Bronchial smooth muscle cell (primary cell): ENCODE results near the gene EFR3B. TPM values are rescaled to one million over a fixed set of nuclear protein-coding genes. Genes with fewer than 3 reads are reported as not detected.

Experiments used
- total RNA-seq: library from RNA; depleted of rRNA; stranded (reverse); fragments of >200 nt; gene quantifications from 2 replicates; pipeline ENCODE4 v1.2.1, GENCODE V29; 2014

EFR3B gene
- 0.26 and 0.47 TPM in 2 replicates for total RNA-seq

GRCh38 chr2:25041928-25042320, at the start of gene EFR3B:
EFR3B (plus strand) TSS chr2:25042076; CDS start chr2:25042313, 237 bp downstream.

GRCh38 chr2:25168256-25169072, 126.6 kb downstream of the EFR3B start, which contains the start of gene POMC:
POMC (minus strand) TSS chr2:25168580; CDS start chr2:25164772, 3,808 bp downstream.

Other genes starting within 250 kb of the EFR3B start
- gene PTRHD1, start 248.7 kb upstream of the EFR3B start, total RNA-seq, result 33.8 and 34.8 TPM in 2 replicates
- 2.7 and 4.6 TPM in 2 replicates for gene CENPO, start 248.7 kb upstream of the EFR3B start, total RNA-seq
- gene ADCY3, start 121.8 kb upstream of the EFR3B start, total RNA-seq, result 41.9 and 67.2 TPM in 2 replicates
- gene DNAJC27, start 70.1 kb upstream of the EFR3B start, total RNA-seq, result 3.3 and 5.4 TPM in 2 replicates
- 1.4 TPM in 1 of 2 replicates, not detected in the other for gene POMC, start 126.5 kb downstream of the EFR3B start, total RNA-seq